ENCODE data around the gene HTR1A. TPM values are rescaled to one million over a fixed set of nuclear protein-coding genes. Genes with fewer than 3 reads are reported as not detected.

The HTR1A gene
- polyA plus RNA-seq (2013, experiment 1 of 2; ENCODE audit: insufficient read length), result not detected
- polyA plus RNA-seq (2013, experiment 2 of 2; ENCODE audit: insufficient read length), result not detected

DNA sequence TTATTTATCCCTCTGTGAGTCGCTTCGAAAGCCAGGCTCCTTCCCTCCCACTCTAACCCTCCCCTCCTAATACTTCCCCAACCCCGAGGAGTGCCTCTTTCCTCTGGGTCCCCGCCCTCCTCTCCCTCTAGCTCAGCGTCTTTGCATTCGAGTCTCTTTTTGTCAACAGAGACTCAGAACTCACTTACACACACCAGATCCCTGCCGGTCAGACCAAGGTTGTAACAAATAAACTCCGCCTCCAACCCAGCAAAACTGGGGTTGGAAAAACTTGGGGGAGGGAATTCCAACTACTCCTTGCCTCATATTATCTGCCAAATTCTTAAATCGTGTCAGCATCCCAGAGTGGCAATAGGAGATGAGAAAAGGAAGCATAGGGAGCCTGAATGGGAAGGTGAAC lies at the start of gene HTR1A:
Gene HTR1A, minus strand, starts transcription at position 167 of the 400 bp plus-strand sequence. CDS start 726 bp downstream, outside the sequence.
- DNase-seq, result no peak

DNA sequence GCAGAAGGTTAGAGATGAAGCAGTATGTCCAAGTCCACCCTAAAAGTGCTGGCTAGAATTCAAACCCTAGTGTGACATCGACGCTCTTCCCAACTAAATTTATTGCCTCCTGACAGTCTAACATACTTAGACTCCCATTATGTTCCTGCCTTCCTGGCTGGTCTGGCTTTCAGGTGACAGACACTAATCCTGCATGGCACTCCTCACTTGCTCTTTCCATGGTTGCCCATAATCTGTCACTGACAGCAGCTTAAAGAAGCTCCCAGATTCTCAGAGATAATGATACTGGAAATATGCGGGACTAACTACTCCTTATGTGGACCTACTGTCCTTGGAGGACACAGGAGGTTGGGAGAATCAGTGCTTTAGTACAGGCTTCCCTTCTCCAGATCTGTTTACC lies 41.7 kb upstream of the HTR1A start:
- DNase-seq, result no peak

DNA sequence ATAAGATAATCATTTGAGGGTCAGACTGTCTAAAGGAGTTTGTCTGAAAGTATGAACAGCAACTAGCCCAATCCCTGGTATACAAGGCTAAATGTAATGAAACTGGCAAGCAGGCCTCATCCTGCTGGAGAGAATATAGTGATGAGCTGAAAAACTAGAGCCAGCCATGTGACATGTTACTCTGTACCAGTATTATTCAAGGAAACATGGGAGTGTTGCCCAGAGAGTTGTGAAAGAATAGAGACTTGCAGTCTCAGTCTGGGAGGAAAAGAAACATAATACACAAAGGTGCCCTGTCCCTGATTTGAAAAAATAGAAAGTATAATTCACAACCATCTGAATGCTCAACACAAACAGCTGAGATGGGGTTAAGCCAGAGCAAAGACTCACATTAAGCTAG lies 37.9 kb upstream of the HTR1A start:
- DNase-seq, result no peak

DNA sequence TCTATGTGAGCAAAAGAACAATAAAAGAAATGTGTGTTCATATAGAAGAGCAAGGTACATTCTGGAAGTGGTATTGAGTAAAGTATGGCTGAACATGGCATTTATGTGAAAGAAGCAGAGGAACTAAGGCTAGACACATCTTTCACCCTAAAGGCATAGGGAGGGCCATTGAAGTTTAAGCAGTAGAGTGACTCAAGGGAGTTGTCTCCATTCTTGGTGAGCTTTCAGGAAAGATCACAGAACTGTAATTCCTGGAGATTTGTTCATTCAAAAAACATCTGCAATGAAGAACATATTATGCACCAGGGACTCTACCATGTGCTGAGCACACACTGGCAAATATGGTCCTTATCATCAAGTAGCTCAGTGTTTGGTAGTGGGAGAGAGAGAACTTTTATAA lies 24.8 kb upstream of the HTR1A start:
- no peak for DNase-seq

DNA sequence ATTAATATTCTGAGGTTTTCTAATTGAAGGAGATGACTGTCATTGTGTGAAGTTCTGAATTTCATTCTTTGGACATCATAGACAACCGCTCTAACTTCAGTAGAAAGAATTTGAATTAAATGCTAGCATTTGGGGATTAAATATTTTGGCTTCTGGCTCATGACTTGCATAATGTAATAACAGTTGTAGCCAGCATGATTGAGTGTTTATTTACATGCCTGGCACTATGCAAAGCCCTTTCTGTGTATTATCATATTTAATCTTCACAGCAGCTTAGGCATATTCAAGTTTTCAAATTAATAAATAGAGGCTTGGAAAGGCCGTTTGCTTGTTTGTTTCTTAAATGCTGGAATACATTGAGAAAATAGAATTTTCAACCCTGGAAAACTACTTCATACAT lies 19.6 kb upstream of the HTR1A start:
- DNase-seq, result no peak

DNA sequence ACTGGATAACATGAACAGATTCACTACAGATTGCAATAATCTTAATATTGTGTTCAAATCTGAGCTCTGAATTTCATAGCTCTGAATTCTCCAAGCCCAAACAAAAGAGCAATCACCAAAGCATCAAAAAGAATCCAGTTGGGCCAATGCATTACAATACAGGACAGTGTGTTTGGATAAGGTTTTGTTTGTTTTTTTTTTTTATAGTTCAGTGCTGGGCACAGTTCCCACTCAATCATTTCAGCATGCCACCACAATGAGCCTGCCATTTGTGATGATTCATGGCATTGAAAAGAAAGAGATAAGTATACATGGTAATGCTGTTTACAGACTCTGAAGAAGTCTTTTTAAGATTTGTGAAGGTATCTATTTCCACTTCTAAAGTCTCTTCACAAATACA lies 1.7 kb upstream of the HTR1A start:
- DNase-seq, result no peak

DNA sequence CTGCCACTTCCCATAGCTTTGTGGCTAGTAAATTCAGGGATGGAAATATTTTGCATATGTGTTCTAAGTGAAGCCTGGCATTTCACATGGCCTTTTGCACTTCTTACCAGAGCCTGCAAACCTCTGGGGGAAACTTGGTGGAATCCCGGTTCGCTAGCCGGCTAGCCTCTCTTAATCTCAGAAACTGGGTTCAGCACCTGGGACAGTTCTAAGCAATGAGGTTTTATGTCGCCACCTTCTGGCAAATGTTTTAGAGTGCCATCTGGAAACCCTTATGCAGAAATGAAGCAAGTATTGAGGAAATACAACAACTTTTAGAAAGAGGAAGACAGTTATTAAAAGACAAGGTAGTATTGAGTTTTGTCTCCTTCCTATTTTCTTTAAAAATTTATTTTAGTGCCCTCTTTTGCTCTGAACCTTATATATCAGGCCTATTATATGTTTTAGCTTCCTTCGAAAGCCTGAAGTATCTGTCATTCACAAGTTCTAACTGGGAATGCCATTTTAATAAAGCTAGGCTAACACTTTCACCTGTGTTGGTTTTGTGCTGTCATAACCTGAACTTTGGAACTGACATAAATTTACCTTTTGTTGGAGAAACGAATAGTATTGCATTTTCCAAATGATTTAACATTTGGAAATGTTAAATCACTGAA lies 963 bp upstream of the HTR1A start:
- DNase-seq, result peak; percentile 68

DNA sequence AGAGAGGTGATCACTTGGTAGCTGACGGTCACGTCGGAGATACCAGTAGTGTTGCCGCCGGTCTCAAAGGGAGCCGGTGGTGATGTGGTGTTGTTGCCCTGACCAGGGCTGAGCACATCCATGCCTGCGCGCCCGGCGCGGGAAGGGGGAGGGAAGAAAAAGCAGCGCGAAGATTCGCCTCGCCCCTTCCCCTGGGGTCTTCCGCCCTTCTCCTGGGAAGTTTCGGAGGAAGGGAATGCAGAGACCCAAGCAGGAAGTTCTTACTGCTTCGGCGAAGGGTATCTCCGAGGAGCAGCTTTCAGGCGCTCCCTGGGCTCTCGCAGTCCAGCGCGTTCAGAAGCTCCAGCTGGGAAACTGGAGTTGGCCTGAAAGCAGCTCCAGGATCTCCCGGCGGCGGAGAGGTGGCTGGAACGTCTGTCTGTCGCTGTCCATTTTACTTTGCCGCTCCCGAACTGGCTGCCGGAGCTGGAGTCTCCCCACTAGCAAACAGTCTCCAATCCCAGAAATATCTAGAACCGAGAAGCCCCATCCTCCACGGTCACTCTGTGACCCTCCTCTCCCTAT lies 565 bp downstream of the HTR1A start:
- no peak for DNase-seq

DNA sequence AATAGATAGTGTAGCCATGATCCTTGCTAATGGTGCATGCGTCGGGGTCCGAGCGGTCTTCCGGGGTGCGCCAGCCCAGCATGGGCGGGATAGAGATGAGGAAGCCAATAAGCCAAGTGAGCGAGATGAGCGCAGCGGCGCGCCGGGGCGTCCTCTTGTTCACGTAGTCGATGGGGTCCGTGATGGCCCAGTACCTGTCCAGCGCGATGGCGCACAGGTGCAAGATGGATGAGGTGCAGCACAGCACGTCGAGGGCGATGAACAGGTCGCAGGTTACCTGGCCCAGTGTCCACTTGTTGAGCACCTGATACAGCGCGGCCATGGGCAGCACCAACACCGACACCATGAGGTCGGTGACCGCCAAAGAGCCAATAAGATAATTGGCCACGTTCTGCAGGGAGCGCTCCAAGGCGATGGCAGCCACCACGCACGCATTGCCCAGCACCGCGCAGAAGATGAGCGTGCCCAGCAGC lies 1.1 kb downstream of the HTR1A start:
- DNase-seq, result no peak

DNA sequence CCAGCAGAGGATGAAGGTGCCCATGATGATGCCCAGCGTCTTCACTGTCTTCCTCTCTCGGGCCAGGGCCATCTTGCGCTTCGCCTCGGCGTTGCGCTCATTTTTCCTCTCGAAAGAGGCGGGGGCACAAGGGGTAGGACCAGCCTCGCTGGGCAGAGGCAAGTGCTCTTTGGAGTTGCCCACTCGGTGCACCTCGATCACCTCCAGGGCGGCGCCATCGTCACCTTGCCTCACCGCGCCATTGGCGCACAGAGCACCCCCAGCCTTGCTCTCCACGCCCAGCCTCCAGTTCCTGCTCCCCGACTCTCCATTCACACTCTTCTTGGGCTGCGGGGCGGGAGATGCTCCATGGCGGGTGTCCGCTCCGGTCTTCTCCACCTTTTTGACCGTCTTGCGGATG lies 1.6 kb downstream of the HTR1A start:
- DNase-seq, result no peak

DNA sequence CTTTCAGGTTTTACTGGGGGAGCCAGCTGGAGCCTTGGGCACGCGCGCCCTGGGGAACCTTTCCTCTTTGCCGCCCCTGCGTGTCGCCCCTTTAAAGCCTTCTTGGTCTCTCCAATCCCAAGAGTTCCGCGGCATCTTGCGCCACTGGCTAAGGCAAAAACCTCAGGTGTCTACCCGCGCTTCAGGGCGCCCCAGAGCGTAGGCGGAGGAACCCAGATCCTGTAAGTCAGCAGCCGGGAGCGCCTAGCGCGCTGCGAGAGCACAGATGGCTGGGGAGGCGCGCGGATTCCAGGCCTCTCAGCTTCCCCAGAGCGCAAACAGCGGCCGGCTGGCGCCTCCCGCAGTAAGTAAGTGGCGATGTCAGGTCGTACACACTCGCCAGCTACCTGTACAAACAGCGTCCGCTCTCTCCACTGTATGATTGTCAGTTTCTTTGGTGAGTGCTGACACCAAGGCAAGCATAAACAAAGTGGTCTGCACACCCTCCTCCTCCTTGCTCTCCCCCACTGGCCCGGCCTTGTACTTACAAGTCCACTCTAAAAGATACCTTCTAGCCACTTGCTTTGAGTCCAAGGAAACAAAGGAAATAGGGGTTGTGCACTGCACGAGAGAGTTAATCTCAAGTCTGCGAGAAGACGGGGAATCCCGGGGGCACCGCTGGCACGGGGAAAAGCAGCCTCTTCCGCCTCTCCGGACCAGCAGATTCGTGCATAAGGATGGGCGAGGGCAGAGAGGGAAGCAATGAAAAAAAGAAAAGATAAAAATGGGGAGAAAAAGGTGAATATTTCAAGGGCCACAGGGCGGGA lies 2.9 kb downstream of the HTR1A start:
- no peak for DNase-seq

DNA sequence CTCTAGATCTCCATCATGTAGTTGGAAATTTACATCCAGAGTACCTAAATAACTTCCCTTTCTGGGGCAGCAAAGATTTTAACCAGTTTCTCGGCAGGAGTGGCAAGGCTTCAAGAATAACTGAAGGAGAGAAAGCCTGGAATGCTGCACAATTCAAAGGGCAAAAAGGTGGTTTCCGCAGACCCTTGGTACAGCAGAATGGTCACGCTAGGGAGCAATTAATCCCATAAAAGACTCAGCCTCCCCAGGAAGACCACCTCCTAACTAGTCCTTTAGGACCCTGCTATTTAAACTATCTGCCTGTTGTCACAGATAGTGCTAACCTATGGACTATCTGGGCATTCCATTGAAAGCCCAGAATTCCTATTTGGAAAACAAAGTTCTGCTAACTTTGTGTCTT lies 3.6 kb downstream of the HTR1A start:
- DNase-seq, result no peak

DNA sequence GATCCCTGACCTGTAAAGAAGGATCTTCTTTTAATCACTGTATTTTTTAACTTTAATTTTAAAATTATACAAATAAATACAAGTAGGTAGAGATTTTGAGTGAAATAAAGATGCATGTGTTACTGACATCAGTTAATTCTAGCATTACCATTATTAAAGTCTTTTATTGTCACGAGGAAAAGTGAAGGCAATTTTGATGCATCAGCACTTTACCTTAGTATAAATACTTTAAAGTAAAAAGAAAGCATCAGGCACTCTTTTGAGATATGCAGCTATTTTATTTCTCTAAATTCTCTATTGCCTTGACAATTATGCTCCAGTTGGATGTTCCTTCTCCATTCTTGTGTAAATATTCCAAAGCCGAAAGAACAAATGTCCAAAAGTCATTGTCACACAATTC lies 4.6 kb downstream of the HTR1A start:
- no peak for DNase-seq

DNA sequence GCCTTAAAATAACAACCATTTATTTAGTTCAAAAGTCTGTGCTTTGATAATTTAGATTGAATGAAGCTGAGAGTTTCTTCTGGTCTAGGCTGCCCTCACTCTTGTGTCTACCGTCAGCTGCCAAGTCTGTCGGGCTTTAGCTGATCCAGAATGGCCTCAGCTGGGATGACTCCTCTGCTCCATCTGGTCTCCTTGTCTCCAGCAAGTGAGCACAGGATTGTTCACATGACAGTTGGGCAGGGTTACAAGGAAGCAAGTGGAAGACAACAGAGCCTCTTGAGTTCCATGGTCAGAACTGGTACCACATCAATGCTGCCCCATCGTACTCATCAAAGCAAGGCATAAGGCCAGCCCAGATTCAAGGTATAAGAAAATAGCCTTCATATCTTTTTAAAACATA lies 9.0 kb downstream of the HTR1A start:
- DNase-seq, result no peak

DNA sequence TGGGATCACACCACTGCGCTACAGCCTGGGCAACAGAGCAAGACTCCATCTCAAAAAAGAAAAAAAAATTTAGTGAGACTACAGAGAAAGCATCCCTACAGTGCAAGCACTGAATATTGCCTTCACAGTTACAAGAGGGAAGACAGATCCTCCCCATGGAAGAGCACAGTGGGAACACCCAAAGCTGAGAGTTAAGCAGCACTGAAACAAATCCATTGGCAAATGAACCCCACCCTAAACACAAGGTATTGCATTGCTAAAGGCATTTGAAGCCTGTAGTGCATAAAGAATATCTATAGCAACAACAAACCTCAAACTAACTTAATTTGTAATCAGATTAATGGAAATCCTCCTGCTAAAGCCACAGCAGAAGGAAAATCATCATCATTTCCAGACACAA lies 27.1 kb downstream of the HTR1A start:
- no peak for DNase-seq

DNA sequence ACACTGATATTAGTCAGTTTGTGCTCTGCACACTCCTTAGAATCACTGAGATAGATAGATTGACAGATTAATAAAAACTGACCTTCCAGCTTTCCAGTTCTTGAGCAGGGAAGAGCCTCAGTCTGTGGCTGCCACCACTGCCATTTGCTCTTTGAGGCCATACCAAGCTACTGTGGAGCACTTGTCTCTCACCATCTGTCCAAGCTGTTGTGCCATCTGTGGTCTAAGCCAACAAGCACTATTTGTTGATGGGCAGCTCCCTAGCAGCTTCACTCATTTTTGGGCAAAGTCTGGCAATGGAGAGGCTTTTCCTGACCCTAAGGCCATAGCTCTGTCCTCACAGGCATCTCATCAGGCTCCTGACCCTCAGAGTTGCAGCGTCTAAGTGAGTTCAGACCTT lies 30.4 kb downstream of the HTR1A start:
- no peak for DNase-seq

DNA sequence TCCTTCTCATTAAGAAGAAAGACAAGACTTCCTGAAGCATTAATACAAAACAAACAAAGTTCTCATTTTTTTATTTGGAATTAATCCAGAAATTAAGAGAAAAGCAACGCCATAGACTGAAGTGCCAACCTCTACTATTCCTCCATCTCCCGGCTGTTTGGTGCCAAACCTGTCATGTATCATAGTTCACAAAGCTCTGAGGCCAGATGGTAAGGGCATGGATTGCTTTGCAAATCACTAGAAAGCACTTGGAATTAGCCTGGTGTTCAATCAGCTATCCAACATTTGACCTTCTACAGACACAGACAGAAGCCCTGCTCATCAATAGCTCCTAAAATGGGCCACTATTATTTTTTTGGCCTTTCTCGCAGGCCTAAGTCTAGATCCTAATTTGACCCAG lies 33.8 kb downstream of the HTR1A start:
- DNase-seq, result no peak

DNA sequence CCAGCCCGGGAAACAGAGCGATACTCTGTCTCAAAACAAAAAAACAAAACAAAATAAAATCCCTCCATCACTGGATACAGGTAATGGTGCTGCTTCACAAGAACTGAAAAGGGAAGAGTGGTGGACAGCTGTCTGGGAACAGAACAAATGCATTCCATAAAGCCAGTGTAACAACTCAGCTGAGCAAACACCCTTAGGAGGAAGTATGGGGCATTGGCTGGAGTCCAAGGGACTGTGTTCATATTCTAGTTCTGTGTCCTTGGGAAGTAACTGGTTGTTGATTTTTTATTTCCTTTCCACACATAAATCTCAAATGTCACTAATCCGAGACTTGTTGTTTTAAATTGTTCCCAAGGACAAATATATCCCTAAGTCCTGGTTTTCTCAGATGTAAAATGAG lies 38.3 kb downstream of the HTR1A start:
- DNase-seq, result no peak

DNA sequence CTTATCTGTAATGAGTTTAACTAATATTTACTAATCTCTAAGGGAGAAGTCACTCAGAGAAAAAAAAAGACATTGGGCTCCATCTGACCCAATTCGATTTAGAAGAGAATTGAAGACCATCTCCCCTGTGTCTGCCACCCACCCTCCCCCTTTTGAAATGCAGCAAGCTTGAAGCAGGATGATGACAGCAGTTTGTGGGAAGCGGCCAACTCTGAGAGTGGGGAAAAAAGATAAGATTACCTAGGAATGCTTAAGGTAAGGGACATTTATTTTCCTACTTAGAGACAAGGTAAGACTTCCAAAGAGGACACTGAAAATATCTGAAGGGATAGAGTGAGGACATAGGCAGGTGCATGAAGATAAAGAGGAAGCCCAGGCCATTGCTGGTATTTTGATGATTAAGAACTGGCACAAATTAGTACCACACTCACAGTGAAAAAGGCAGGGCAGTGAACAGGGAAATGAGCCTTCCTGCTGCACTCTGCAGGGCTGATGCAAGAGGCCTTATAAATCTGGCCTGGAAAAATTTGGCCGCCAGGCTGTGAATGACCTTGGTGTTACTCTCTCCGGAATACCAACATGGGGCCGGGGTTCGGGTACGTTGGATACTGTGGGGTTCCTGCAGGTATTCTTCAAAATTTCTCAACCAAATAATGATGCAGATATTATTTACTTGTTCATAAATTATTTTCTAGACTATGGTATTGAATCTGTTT lies 42.3 kb downstream of the HTR1A start:
- no peak for DNase-seq

DNA sequence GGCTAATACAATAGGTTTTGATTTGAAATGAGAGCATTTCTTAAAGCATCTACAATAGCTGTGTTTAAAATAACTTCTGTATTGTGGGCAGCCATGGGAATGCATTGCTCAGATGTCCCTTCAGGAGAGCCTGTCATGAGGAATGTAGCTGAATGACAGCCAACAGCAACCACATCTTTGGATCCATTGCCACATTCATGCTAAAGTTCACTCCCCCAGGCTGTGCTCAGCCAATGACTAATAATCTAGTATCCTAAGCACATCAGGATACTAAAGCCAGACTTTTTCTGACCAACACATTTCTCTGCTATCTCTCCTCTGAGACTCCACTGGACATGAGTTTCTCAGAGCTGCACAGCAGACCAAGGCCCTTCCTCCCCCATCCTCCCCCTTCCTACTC lies 45.5 kb downstream of the HTR1A start:
- peak; percentile 47 for DNase-seq

DNA sequence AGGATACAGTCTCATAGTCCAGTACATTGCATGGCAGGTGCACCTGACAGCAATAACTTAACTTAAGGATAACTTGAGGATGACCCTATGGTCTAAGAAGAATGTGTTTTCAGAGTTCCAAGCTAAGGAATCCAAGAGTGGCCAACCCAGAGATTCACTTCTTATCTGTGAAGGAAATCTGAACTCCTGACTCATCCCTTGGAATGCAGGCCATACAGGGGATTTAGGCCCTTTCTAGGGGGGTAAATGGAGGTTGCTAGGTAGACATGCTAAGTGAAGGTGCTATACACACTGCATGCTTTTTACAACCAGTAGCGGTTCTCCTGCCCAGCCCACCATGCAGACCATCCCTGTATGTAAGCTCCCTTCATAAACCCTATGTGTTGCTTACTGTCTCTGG lies 50.4 kb downstream of the HTR1A start:
- no peak for DNase-seq

All from fibroblast of skin of back (primary cell).